ENCODE data around the gene UBALD2. TPM values are rescaled to one million over a fixed set of nuclear protein-coding genes. Genes with fewer than 3 reads are reported as not detected.
"Not testable (repeated sequence)": the region's sequence is repeated elsewhere in the genome, so short reads cannot be mapped to it uniquely, and the experiment has no call there.

UBALD2 gene
- total RNA-seq, 1 experiment from 2014 or later = 30.3 TPM

DNA sequence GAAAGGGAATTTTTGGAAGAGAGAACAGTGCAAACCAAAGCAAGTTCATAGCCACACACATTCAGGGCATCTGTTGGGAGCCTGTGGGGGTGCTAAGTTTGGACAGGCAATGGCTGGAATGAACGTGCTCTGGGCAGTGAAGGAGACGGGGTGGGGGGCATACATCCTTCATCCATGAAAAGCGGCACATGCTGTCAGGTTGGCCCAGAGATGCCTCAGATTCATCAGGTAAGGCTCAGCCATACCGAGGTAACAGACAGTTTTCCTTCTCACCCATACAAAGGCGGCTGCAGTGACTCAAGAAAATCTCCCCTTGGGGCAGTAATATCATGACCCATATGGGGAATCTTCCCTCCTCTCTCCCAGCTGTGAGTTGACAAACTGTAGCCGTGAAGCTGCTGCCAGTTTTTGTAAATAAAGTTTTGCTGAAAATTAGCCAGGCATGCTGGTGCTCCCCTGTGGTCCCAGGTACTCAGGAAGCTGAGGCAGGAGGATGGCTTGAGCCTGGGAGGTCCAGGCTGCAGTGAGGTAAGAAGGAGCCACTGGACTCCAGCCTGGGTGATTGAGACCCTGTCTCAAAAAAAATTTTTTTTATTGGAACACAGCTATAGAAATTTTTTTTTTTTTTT, 9.2 kb upstream of the UBALD2 start:
- Mint-ChIP-seq H3K36me3 (no peaks in the 10 kb centered on the region), H3K4me3 (no peak overlapping the region), H3K27me3 (ENCODE audit: low read depth) (no peaks in the 10 kb centered on the region), H3K4me1 (peaks cover 4% of the 10 kb centered on the region; the same call in 1 of the 2 replicates), H3K27ac (no peak overlapping the region), H3K9me3 (peaks cover 5% of the 10 kb centered on the region)
- TF ChIP-seq FOXJ3 (CRISPR knock-in tag; IDR thresholded peaks at IDR 0.05; ENCODE audit: borderline replicate concordance) (no peak), TEAD1 (CRISPR knock-in tag; IDR thresholded peaks at IDR 0.05) (no peak), ZNF219 (CRISPR knock-in tag; IDR thresholded peaks at IDR 0.05; ENCODE audit: borderline replicate concordance) (no peak), RORB (CRISPR knock-in tag; IDR thresholded peaks at IDR 0.05) (no peak), ESRRA (CRISPR knock-in tag; IDR thresholded peaks at IDR 0.05; ENCODE audit: borderline replicate concordance) (no peak), ZNF317 (CRISPR knock-in tag; IDR thresholded peaks at IDR 0.05; ENCODE audit: borderline replicate concordance, low read depth) (no peak), CREB1 (CRISPR knock-in tag; IDR thresholded peaks at IDR 0.05) (no peak)
- TF ChIP-seq, protein P1, sequence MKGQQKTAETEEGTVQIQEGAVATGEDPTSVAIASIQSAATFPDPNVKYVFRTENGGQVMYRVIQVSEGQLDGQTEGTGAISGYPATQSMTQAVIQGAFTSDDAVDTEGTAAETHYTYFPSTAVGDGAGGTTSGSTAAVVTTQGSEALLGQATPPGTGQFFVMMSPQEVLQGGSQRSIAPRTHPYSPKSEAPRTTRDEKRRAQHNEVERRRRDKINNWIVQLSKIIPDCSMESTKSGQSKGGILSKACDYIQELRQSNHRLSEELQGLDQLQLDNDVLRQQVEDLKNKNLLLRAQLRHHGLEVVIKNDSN (CRISPR knock-in tag; IDR thresholded peaks at IDR 0.05) = no peak
- TF ChIP-seq, protein P2, sequence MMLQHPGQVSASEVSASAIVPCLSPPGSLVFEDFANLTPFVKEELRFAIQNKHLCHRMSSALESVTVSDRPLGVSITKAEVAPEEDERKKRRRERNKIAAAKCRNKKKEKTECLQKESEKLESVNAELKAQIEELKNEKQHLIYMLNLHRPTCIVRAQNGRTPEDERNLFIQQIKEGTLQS (CRISPR knock-in tag; conservative IDR thresholded peaks at IDR 0.05) = no peak
- ChIA-PET POLR2A (interaction anchor here (1.2 kb wide), 1 partner anchor 17 kb away, joined by 3 read pairs; no protein-coding TSS in a partner anchor), CTCF (interaction anchor here (1.5 to 3.9 kb wide), 3 partner anchors 23 to 242 kb away, joined by 5 to 13 read pairs (median 6); no protein-coding TSS in a partner anchor)
- ATAC-seq (no peak), DNase-seq (ENCODE audit: low spot score) (no peak)

DNA sequence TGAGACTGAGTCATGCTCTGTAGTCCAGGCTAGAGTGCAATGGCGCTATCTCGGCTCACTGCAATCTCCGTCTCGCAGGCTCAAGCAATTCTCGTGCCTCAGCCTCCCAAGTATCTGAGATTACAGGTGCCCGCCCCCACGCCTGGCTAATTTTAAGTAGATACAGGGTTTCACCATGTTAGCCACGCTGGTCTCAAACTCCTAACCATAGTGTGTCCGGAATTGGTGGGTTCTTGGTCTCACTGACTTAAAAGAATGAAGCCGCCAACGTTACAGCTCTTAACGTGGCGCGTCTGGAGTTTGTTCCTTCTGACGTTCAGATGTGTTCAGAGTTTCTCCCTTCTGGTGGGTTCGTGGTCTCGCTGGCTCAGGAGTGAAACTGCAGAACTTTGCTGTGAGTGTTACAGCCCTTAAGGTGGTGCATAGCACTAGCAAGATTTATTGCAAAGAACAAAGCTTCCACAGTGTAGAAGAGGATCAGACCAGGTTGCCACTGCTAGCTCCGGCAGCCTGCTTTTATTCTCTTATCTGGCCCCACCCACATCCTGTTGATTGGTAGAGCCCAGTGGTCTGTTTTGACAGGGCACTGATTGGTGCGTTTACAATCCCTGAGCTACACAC, 8.6 kb upstream of the UBALD2 start:
- not testable (repeated sequence) for H3K27ac Mint-ChIP-seq; DNase-seq (ENCODE audit: low spot score); H3K4me1 Mint-ChIP-seq; H3K36me3 Mint-ChIP-seq; H3K27me3 Mint-ChIP-seq (ENCODE audit: low read depth); H3K9me3 Mint-ChIP-seq; H3K4me3 Mint-ChIP-seq; ATAC-seq
- ChIA-PET POLR2A (interaction anchor here (1.2 kb wide), 1 partner anchor 18 kb away, joined by 3 read pairs; no protein-coding TSS in a partner anchor), CTCF (interaction anchor here (1.5 to 3.9 kb wide), 3 partner anchors 23 to 243 kb away, joined by 5 to 13 read pairs (median 6); no protein-coding TSS in a partner anchor)
- TF ChIP-seq NFYB (CRISPR knock-in tag; conservative IDR thresholded peaks at IDR 0.05; ENCODE audit: low read depth) = peak; percentile 33; the same call in 1 of the 2 replicates

DNA sequence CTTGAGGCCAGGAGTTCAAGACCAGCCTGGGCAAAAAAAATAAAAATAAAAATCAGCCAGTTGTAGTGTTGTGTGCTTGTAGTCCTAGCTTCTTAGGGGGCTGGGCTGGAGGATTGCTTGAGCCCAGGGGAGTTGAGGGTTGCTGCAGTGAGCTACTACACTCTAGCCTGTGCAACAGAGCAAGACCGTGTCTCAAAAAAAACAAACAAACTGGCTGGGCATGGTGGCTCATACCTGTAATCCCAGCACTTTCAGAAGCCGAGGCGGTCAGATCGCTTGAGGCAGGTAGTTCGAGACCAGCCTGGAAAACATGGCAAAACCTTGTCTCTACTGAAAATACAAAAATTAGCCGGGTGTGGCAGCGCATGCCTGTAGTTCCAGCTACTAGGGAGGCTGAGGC, 4.9 kb upstream of the UBALD2 start:
- POLR2A ChIA-PET = interaction anchor here (1.1 kb wide), 1 partner anchor 133 kb away, joined by 3 read pairs; no protein-coding TSS in a partner anchor
- ATAC-seq = no peak
- CTCF ChIA-PET = interaction anchor here (1.5 to 8.0 kb wide), 3 partner anchors 11 to 139 kb away, joined by 4 to 70 read pairs (median 7); no protein-coding TSS in a partner anchor
- TF ChIP-seq, protein P3, sequence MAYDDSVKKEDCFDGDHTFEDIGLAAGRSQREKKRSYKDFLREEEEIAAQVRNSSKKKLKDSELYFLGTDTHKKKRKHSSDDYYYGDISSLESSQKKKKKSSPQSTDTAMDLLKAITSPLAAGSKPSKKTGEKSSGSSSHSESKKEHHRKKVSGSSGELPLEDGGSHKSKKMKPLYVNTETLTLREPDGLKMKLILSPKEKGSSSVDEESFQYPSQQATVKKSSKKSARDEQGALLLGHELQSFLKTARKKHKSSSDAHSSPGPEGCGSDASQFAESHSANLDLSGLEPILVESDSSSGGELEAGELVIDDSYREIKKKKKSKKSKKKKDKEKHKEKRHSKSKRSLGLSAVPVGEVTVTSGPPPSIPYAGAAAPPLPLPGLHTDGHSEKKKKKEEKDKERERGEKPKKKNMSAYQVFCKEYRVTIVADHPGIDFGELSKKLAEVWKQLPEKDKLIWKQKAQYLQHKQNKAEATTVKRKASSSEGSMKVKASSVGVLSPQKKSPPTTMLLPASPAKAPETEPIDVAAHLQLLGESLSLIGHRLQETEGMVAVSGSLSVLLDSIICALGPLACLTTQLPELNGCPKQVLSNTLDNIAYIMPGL (CRISPR knock-in tag; IDR thresholded peaks at IDR 0.05) = no peak
- TF ChIP-seq JAZF1 (CRISPR knock-in tag; IDR thresholded peaks at IDR 0.05) = no peak
- TF ChIP-seq SP1 (CRISPR knock-in tag; conservative IDR thresholded peaks at IDR 0.05) = no peak
- TF ChIP-seq, protein P4, sequence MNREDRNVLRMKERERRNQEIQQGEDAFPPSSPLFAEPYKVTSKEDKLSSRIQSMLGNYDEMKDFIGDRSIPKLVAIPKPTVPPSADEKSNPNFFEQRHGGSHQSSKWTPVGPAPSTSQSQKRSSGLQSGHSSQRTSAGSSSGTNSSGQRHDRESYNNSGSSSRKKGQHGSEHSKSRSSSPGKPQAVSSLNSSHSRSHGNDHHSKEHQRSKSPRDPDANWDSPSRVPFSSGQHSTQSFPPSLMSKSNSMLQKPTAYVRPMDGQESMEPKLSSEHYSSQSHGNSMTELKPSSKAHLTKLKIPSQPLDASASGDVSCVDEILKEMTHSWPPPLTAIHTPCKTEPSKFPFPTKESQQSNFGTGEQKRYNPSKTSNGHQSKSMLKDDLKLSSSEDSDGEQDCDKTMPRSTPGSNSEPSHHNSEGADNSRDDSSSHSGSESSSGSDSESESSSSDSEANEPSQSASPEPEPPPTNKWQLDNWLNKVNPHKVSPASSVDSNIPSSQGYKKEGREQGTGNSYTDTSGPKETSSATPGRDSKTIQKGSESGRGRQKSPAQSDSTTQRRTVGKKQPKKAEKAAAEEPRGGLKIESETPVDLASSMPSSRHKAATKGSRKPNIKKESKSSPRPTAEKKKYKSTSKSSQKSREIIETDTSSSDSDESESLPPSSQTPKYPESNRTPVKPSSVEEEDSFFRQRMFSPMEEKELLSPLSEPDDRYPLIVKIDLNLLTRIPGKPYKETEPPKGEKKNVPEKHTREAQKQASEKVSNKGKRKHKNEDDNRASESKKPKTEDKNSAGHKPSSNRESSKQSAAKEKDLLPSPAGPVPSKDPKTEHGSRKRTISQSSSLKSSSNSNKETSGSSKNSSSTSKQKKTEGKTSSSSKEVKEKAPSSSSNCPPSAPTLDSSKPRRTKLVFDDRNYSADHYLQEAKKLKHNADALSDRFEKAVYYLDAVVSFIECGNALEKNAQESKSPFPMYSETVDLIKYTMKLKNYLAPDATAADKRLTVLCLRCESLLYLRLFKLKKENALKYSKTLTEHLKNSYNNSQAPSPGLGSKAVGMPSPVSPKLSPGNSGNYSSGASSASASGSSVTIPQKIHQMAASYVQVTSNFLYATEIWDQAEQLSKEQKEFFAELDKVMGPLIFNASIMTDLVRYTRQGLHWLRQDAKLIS (CRISPR knock-in tag; IDR thresholded peaks at IDR 0.05; ENCODE audit: borderline replicate concordance) = no peak
- no peak for TF ChIP-seq PRRX2 (CRISPR knock-in tag; IDR thresholded peaks at IDR 0.05)
- no peak for TF ChIP-seq FOXP1 (CRISPR knock-in tag; IDR thresholded peaks at IDR 0.05; ENCODE audit: borderline replicate concordance)
- no peak for TF ChIP-seq FOXK1 (CRISPR knock-in tag; IDR thresholded peaks at IDR 0.05)
- TF ChIP-seq NR3C1 (CRISPR knock-in tag; conservative IDR thresholded peaks at IDR 0.05; ENCODE audit: low read depth) = no peak
- TF ChIP-seq, protein P5, sequence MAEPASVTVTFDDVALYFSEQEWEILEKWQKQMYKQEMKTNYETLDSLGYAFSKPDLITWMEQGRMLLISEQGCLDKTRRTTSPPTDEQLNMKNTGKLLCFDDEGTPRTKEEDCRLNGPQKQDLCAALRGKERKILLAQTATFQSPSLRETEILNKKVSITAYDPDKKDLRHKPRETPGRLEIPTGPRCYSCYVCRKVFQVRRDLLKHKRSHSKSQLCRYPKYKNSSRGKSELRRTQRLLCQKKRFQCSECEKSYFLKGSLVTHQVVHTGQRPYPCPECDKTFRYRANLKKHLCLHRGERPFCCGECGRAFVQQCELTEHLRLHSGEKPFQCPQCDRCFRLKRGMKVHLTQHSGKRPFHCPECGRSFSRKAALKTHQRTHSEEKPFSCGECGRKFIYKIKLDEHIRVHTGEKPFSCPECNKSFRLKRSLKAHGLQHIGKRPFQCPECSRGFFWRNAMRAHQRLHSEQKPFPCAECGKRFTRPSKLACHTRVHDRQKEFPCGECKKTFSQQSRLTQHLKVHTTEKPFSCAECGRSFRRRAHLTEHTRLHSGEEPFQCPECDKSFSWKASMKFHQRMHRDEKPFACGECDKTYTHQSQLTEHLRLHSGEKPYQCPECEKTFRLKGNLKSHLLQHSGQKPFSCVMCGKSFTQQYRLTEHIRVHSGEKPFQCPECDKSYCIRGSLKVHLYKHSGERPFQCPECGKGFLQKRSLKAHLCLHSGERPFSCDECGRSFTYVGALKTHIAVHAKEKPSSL (CRISPR knock-in tag; conservative IDR thresholded peaks at IDR 0.05) = no peak
- TF ChIP-seq, protein P6, sequence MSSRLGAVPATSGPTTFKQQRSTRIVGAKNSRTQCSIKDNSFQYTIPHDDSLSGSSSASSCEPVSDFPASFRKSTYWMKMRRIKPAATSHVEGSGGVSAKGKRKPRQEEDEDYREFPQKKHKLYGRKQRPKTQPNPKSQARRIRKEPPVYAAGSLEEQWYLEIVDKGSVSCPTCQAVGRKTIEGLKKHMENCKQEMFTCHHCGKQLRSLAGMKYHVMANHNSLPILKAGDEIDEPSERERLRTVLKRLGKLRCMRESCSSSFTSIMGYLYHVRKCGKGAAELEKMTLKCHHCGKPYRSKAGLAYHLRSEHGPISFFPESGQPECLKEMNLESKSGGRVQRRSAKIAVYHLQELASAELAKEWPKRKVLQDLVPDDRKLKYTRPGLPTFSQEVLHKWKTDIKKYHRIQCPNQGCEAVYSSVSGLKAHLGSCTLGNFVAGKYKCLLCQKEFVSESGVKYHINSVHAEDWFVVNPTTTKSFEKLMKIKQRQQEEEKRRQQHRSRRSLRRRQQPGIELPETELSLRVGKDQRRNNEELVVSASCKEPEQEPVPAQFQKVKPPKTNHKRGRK (CRISPR knock-in tag; IDR thresholded peaks at IDR 0.05; ENCODE audit: borderline replicate concordance) = no peak

More for the DNA sequence above, 4.9 kb upstream of the UBALD2 start:
- no peak for DNase-seq (ENCODE audit: low spot score)
- Mint-ChIP-seq H3K9me3 (peaks cover 5% of the 10 kb centered on the region), H3K36me3 (no peaks in the 10 kb centered on the region), H3K27me3 (ENCODE audit: low read depth) (no peaks in the 10 kb centered on the region), H3K27ac (no peak overlapping the region), H3K4me3 (no peak overlapping the region), H3K4me1 (peaks cover 20% of the 10 kb centered on the region)
